ENCODE results near the gene DNMT3A. TPM values are rescaled to one million over a fixed set of nuclear protein-coding genes. Genes with fewer than 3 reads are reported as not detected.

Gene DNMT3A
- total and polyA plus RNA-seq, 2 donors (not counting 3 experiments of a cell fraction or from before 2014, with no cell fraction given) = 23.3 to 71.7 TPM

DNA sequence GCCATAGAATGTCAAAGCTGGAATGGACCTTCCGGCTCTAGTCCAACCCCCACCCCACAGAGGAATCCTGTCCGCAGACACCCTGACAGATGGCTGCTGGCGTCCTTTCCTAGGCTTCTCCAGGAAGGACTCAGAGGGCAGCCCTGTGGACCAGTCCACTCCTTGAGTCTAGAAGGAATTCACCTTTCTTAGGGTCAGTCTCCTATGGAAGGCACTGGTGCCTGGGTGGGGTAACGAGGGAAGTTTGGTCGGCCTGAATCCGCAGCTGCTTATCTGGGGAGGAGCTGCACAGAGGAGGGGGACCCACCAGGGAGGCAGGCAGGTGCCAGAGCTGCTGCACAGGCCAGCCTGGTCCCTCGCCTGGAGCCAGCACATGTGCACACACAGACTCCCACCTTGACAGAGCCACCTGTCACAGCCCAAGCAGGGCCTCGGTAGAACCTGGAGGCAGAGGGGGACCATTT, 2.5 kb downstream of the DNMT3A start:
- Histone ChIP-seq H3K79me2 (ENCODE audit: control insufficient read depth, insufficient read depth, low read length) (no peaks in the 10 kb centered on the region), H2AFZ (ENCODE audit: low read depth, low read length) (no peak overlapping the region), H4K20me1 (replicated peaks; ENCODE audit: control insufficient read depth, extremely low read depth, insufficient read depth, low read length) (no peaks in the 10 kb centered on the region), H3K9me1 (replicated peaks; ENCODE audit: control insufficient read depth, extremely low read depth, insufficient read depth, low read length) (no peaks in the 10 kb centered on the region), H3K27me3 (ENCODE audit: control insufficient read depth in 2 of 2, insufficient read depth in 2 of 2, low read length in 2 of 2) (peaks cover 0 to 2% of the 10 kb centered on the region in 2 experiments), H3K4me2 (ENCODE audit: insufficient read depth, low read length) (no peak overlapping the region), H3K4me3 (replicated peaks in 1 of 3; ENCODE audit: insufficient read depth in 1 of 3, low read depth in 1 of 3, low read length in 3 of 3) (no peak overlapping the region), H3K36me3 (ENCODE audit: control insufficient read depth in 2 of 2, extremely low read depth in 1 of 2, insufficient read depth in 2 of 2, low read length in 2 of 2) (no peaks in the 10 kb centered on the region), H3K9ac (replicated peaks; ENCODE audit: extremely low read depth, insufficient read depth, low read length) (no peak overlapping the region), H3K9me3 (replicated peaks; ENCODE audit: control insufficient read depth, insufficient read depth, low read length) (no peaks in the 10 kb centered on the region), H3K27ac (ENCODE audit: insufficient read depth, low read depth, low read length) (no peak overlapping the region), H3K4me1 (ENCODE audit: control insufficient read depth, extremely low read depth, insufficient read depth, low read length) (no peaks in the 10 kb centered on the region)
- ChIA-PET POLR2A (no interaction called here), CTCF (interaction anchor here (1.0 to 3.3 kb wide), 3 partner anchors 23 to 111 kb away, joined by 3 to 14 read pairs (median 3); no protein-coding TSS in a partner anchor)
- DNase-seq (ENCODE audit: low read depth, low spot score) (no peak), FAIRE-seq (no peak)
- no peak for TF ChIP-seq GATA2 (IDR thresholded peaks at IDR 0.05; ENCODE audit: insufficient read depth, insufficient read length, low read depth, low read length)
- TF ChIP-seq POLR2AphosphoS5 (IDR thresholded peaks at IDR 0.05; ENCODE audit: insufficient read depth, low read depth, low read length) = no peak
- no peak for TF ChIP-seq FOS (IDR thresholded peaks at IDR 0.05; ENCODE audit: borderline replicate concordance, insufficient read depth, low read length)
- dilution Hi-C loops (cut with MboI; ENCODE audit: extremely low pct_ligation_motif_present, low sequenced_read_pairs) = no loop called here
- intact Hi-C loops (cut with micrococcal nuclease) = no loop called here
- no TSS peak for BruUV-seq (replicated peaks)

DNA sequence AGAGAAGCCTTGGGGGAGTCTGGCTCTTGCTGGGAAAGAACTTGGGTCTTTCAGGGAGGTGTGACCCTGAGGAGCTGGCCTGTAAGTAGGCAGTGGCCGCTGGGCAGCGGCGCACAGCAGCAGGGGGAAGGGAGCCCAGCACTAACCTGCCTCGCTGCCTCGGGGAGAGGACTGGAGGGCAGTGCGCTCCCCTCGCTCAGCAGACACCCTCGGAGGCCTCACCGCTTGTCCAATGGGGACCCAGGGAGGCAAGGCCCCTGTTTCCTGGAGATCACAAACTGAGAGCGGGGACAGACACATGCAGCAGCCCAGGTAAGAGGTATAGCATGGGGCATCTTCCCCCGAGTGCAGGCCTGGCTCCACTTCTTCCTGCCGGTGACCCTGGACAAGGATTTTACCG, 3.3 kb downstream of the DNMT3A start:
- POLR2A ChIA-PET = no interaction called here
- H4K20me1 ChIP-seq (replicated peaks; ENCODE audit: control insufficient read depth, extremely low read depth, insufficient read depth, low read length) = no peaks in the 10 kb centered on the region
- no peaks in the 10 kb centered on the region for H3K36me3 ChIP-seq (ENCODE audit: control insufficient read depth in 2 of 2, extremely low read depth in 1 of 2, insufficient read depth in 2 of 2, low read length in 2 of 2)
- H3K27ac ChIP-seq (ENCODE audit: insufficient read depth, low read depth, low read length) = no peak overlapping the region
- BruUV-seq (replicated peaks) = no TSS peak
- H3K27me3 ChIP-seq (ENCODE audit: control insufficient read depth in 2 of 2, insufficient read depth in 2 of 2, low read length in 2 of 2) = no peaks in the 10 kb centered on the region
- no peak overlapping the region for H3K4me2 ChIP-seq (ENCODE audit: insufficient read depth, low read length)
- TF ChIP-seq POLR2A (IDR thresholded peaks at IDR 0.05; ENCODE audit: low read depth, low read length) = no peak
- no peak for TF ChIP-seq CTCF (IDR thresholded peaks at IDR 0.05; ENCODE audit: extremely low read depth in 1 of 2, insufficient read depth in 1 of 2, low read depth in 1 of 2, low read length in 2 of 2)
- no peak for TF ChIP-seq FOS (IDR thresholded peaks at IDR 0.05; ENCODE audit: borderline replicate concordance, insufficient read depth, low read length)
- TF ChIP-seq GATA2 (IDR thresholded peaks at IDR 0.05; ENCODE audit: insufficient read depth, insufficient read length, low read depth, low read length) = no peak
- TF ChIP-seq JUN (IDR thresholded peaks at IDR 0.05; ENCODE audit: borderline replicate concordance, insufficient read depth, insufficient read length, low read depth) = no peak
- TF ChIP-seq, protein P1, sequence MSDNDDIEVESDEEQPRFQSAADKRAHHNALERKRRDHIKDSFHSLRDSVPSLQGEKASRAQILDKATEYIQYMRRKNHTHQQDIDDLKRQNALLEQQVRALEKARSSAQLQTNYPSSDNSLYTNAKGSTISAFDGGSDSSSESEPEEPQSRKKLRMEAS (IDR thresholded peaks at IDR 0.05; ENCODE audit: insufficient read depth, insufficient read length) = no peak
- TF ChIP-seq POLR2AphosphoS5 (IDR thresholded peaks at IDR 0.05; ENCODE audit: insufficient read depth, low read depth, low read length) = no peak
- no peak for TF ChIP-seq MYC (IDR thresholded peaks at IDR 0.05; ENCODE audit: low read depth, low read length)
- no peak for TF ChIP-seq EZH2 (IDR thresholded peaks at IDR 0.05; ENCODE audit: borderline replicate concordance, low read depth, low read length, severe bottlenecking)
- H3K79me2 ChIP-seq (ENCODE audit: control insufficient read depth, insufficient read depth, low read length) = no peaks in the 10 kb centered on the region
- DNase-seq (ENCODE audit: low read depth, low spot score) = no peak
- FAIRE-seq = no peak
- H3K9me3 ChIP-seq (replicated peaks; ENCODE audit: control insufficient read depth, insufficient read depth, low read length) = no peaks in the 10 kb centered on the region
- CTCF ChIA-PET = interaction anchor here (1.0 to 3.3 kb wide), 3 partner anchors 14 to 33 kb away, joined by 3 to 14 read pairs (median 4); no protein-coding TSS in a partner anchor
- dilution Hi-C loops (cut with MboI; ENCODE audit: extremely low pct_ligation_motif_present, low sequenced_read_pairs) = no loop called here
- no peak overlapping the region for H3K9ac ChIP-seq (replicated peaks; ENCODE audit: extremely low read depth, insufficient read depth, low read length)
- intact Hi-C loops (cut with micrococcal nuclease) = no loop called here
- no peaks in the 10 kb centered on the region for H3K9me1 ChIP-seq (replicated peaks; ENCODE audit: control insufficient read depth, extremely low read depth, insufficient read depth, low read length)
- no peak overlapping the region for H3K4me3 ChIP-seq (replicated peaks in 1 of 3; ENCODE audit: insufficient read depth in 1 of 3, low read depth in 1 of 3, low read length in 3 of 3)
- no peaks in the 10 kb centered on the region for H3K4me1 ChIP-seq (ENCODE audit: control insufficient read depth, extremely low read depth, insufficient read depth, low read length)
- H2AFZ ChIP-seq (ENCODE audit: low read depth, low read length) = no peak overlapping the region
